DOHH2 (cell line): ENCODE data around the gene CPNE5.

ENCODE experiments used
- H3F3A ChIP-seq: fragments of 200-600 bp; sonication (generic), shearing (Covaris generic); 2 replicates; pipeline ENCODE4 v1.6.0; 2016; ENCODE audit warnings: antibody characterized with exemption, mild to moderate bottlenecking; ENCODE audit not compliant: control insufficient read depth, insufficient read depth
- H3K27ac ChIP-seq: fragments of 200-600 bp; sonication (generic); 2 replicates; pipeline ENCODE4 v1.5.1; 2014; ENCODE audit warnings: low read depth, mild to moderate bottlenecking, low read length, moderate library complexity
- H3K27me3 ChIP-seq: fragments of 200-600 bp; sonication (generic); 2 replicates; pipeline ENCODE4 v1.6.1; 2014; ENCODE audit warnings: mild to moderate bottlenecking, low read length, mixed read lengths; ENCODE audit not compliant: control insufficient read depth
- H3K36me3 ChIP-seq: fragments of 200-600 bp; sonication (generic); 2 replicates; pipeline ENCODE4 v1.6.1; 2014; ENCODE audit warnings: mild to moderate bottlenecking, low read length, moderate library complexity, mixed read lengths; ENCODE audit not compliant: control insufficient read depth
- H3K4me1 ChIP-seq: fragments of 200-600 bp; sonication (generic); 2 replicates; pipeline ENCODE4 v1.6.1; 2014; ENCODE audit warnings: mild to moderate bottlenecking, low read length, mixed read lengths; ENCODE audit not compliant: control insufficient read depth
- H3K4me2 ChIP-seq: fragments of 200-600 bp; sonication (generic); 2 replicates; pipeline ENCODE4 v1.6.0; 2014; ENCODE audit warnings: mild to moderate bottlenecking, low read length, moderate library complexity
- H3K4me3 ChIP-seq: fragments of 200-600 bp; sonication (generic); 2 replicates; pipeline ENCODE4 v1.5.1; 2014; ENCODE audit warnings: mild to moderate bottlenecking, low read length, mixed read lengths
- H3K79me2 ChIP-seq: fragments of 200-600 bp; sonication (generic); 2 replicates; pipeline ENCODE4 v1.6.1; 2014; ENCODE audit warnings: mild to moderate bottlenecking, low read length, mixed read lengths; ENCODE audit not compliant: control insufficient read depth
- H3K9me2 ChIP-seq: fragments of 200-600 bp; sonication (generic); replicated peaks from 2 replicates; pipeline ENCODE4 v1.6.1; 2014; ENCODE audit warnings: mild to moderate bottlenecking, low read length, mixed read lengths; ENCODE audit not compliant: control insufficient read depth
- H3K9me3 ChIP-seq: fragments of 200-600 bp; sonication (generic); 2 replicates; pipeline ENCODE4 v1.6.1; 2014; ENCODE audit warnings: antibody characterized with exemption, low read length, mixed read lengths; ENCODE audit not compliant: control insufficient read depth, insufficient read depth
- H4K20me1 ChIP-seq: fragments of 200-600 bp; sonication (generic); 2 replicates; pipeline ENCODE4 v1.6.0; 2014; ENCODE audit warnings: low read depth, mild to moderate bottlenecking, antibody characterized with exemption, low read length, moderate library complexity; ENCODE audit not compliant: control insufficient read depth, insufficient read depth
- EZH2phosphoT487 ChIP-seq: fragments of 200-600 bp; sonication (generic); IDR thresholded peaks from 2 replicates; pipeline ENCODE4 v1.6.1; 2017; ENCODE audit warnings: borderline replicate concordance, mild to moderate bottlenecking, antibody characterized with exemption, low read length, moderate library complexity, mixed read lengths
- TF ChIP-seq, protein P1 (sequence below): fragments of 200-600 bp; sonication (generic); IDR thresholded peaks from one replicate; pipeline ENCODE4 v1.5.1; 2014; ENCODE audit warnings: antibody characterized with exemption, mild to moderate bottlenecking, low read depth, low read length; ENCODE audit not compliant: poor library complexity, severe bottlenecking

The CPNE5 gene

DNA sequence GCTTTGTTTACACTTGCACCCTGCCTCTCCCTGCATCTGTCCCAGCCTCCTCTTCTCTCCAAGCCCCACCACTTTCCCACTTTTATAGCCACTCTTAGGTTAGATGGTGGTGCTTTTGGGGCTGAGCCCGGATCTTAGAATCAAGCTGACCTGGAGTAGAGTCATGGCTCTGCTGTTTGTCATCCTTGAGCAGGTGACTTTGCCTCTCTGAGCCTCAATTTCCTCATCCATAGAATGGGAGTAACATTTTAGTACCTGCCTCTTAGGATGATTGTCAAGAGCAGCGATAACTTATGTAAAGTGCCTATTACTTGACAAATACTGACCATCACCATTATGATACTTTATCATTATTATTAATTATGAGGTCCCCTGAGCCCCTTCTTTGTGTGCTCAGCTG is 48.2 kb downstream of the CPNE5 start:
- no peak overlapping the region for H3K27ac ChIP-seq
- no peaks in the 10 kb centered on the region for H4K20me1 ChIP-seq
- no peaks in the 10 kb centered on the region for H3K9me3 ChIP-seq
- H3K9me2 ChIP-seq, result no peaks in the 10 kb centered on the region
- peaks cover 8% of the 10 kb centered on the region; the same call in 1 of the 2 replicates for H3K4me1 ChIP-seq
- H3K27me3 ChIP-seq, result 0 out of 2 replicates have a peak, but pooled peaks cover 3% of the 10 kb centered on the region
- no peaks in the 10 kb centered on the region for H3K79me2 ChIP-seq
- H3K4me2 ChIP-seq, result no peak overlapping the region
- H3F3A ChIP-seq, result no peaks in the 10 kb centered on the region
- H3K4me3 ChIP-seq, result no peak overlapping the region
- TF ChIP-seq EZH2phosphoT487, result no peak
- TF ChIP-seq, protein P1, sequence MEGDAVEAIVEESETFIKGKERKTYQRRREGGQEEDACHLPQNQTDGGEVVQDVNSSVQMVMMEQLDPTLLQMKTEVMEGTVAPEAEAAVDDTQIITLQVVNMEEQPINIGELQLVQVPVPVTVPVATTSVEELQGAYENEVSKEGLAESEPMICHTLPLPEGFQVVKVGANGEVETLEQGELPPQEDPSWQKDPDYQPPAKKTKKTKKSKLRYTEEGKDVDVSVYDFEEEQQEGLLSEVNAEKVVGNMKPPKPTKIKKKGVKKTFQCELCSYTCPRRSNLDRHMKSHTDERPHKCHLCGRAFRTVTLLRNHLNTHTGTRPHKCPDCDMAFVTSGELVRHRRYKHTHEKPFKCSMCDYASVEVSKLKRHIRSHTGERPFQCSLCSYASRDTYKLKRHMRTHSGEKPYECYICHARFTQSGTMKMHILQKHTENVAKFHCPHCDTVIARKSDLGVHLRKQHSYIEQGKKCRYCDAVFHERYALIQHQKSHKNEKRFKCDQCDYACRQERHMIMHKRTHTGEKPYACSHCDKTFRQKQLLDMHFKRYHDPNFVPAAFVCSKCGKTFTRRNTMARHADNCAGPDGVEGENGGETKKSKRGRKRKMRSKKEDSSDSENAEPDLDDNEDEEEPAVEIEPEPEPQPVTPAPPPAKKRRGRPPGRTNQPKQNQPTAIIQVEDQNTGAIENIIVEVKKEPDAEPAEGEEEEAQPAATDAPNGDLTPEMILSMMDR, result no peak
- no peaks in the 10 kb centered on the region for H3K36me3 ChIP-seq

DNA sequence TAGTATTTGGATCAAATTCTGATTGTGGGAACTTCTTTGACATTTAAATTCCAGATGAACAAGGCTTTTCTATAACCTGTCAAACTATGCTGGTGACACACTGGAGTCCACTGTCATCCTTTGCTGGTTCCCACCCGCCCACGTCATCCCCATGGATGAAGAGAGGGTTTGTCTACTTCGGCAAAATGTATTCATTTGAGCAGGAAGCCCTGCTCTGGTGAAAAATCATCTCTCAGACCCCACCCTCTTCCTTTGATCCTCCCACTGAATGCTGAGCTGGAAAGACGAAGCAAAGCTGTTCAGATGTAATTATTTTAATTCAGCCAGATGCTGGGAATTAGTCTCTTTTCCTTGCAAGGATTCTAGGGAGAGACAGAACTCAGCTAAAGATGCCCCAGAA is 50.5 kb downstream of the CPNE5 start:
- Histone ChIP-seq H3K9me3 (no peaks in the 10 kb centered on the region), H3K9me2 (no peaks in the 10 kb centered on the region), H4K20me1 (no peaks in the 10 kb centered on the region), H3F3A (no peaks in the 10 kb centered on the region), H3K27ac (no peak overlapping the region), H3K4me1 (peaks cover 3% of the 10 kb centered on the region; the same call in 1 of the 2 replicates), H3K27me3 (peaks cover 10% of the 10 kb centered on the region; the same call in 1 of the 2 replicates), H3K4me2 (no peak overlapping the region), H3K4me3 (no peak overlapping the region), H3K79me2 (no peaks in the 10 kb centered on the region), H3K36me3 (no peaks in the 10 kb centered on the region)
- TF ChIP-seq EZH2phosphoT487, result no peak
- TF ChIP-seq, protein P1, result no peak

DNA sequence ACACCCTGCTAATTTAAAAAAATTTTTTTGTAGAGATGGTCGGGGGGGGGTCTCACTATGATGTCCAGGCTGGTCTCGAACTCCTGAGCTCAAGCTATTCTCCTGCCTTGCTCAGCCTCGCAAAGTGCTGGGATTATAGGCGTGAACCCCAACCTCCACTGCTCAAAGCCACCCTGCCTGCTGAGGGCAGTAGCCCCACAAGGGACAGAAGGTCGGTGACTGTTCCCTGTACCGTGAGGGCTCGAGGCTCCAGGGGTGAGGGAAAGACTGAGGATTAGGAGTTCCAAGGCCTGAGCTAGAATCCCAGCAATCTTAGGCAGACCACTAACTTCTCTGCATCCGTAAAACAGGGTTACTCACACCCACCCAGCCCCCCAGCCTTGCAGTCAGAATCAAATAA is 51.1 kb downstream of the CPNE5 start:
- no peaks in the 10 kb centered on the region for H4K20me1 ChIP-seq
- H3K79me2 ChIP-seq, result no peaks in the 10 kb centered on the region
- H3K9me2 ChIP-seq, result no peaks in the 10 kb centered on the region
- H3K27me3 ChIP-seq, result peaks cover 10% of the 10 kb centered on the region; the same call in 1 of the 2 replicates
- no peaks in the 10 kb centered on the region for H3K9me3 ChIP-seq
- H3K4me3 ChIP-seq, result no peak overlapping the region
- no peaks in the 10 kb centered on the region for H3K4me1 ChIP-seq
- H3K27ac ChIP-seq, result no peak overlapping the region
- H3F3A ChIP-seq, result no peaks in the 10 kb centered on the region
- H3K36me3 ChIP-seq, result no peaks in the 10 kb centered on the region
- TF ChIP-seq EZH2phosphoT487, result no peak
- TF ChIP-seq, protein P1, result no peak
- no peak overlapping the region for H3K4me2 ChIP-seq

DNA sequence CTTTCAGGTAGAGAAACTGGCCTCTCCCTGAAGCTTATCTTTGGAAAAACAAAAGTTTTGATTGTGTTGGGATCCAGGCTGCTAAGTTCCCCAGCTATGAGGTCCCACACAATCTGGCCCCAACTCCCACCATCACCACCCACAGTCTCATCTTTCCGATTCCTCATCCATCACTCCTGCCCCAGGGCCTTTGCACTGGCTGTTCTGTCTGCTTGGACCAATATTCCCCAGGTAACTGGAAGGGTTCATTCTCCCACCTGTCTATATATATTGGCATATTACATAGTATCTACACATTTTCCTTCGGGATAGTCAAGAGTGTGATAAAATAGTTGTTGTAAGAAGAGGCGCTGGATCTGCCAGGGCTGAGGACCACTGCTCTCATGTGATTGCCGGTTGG is 52.0 kb downstream of the CPNE5 start:
- Histone ChIP-seq H3K36me3 (no peaks in the 10 kb centered on the region), H4K20me1 (no peaks in the 10 kb centered on the region), H3K79me2 (no peaks in the 10 kb centered on the region), H3K4me3 (no peak overlapping the region), H3K27me3 (peaks cover 10% of the 10 kb centered on the region; the same call in 1 of the 2 replicates), H3K9me3 (no peaks in the 10 kb centered on the region), H3K9me2 (no peaks in the 10 kb centered on the region), H3K4me2 (no peak overlapping the region), H3K27ac (no peak overlapping the region), H3K4me1 (no peaks in the 10 kb centered on the region), H3F3A (no peaks in the 10 kb centered on the region)
- TF ChIP-seq, protein P1, result no peak
- no peak for TF ChIP-seq EZH2phosphoT487
